ENCODE results near the gene BABAM2. TPM values are rescaled to one million over a fixed set of nuclear protein-coding genes. Genes with fewer than 3 reads are reported as not detected.

The BABAM2 gene
- polyA plus RNA-seq, 3 donors: 11.1 to 23.9 (median 20.6) TPM

DNA sequence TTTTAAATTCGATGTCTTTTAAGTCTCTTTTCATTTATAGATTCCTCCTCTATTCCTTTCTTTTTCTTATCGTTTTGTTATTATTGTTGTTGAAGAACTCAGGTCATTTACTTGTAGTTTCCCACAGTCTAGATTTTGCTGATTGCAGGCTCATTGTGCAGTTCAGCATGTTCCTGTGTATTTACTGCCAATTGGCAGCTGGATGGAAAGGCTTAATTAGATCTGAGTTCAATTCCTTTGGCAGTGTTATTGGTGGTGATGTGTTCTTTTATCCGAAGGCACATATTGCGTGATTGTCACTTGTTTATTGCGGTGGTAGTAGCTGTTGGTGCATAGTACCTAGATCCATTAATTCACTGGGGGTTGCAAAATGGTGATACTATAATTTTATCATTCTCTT, 180.7 kb downstream of the BABAM2 start:
- H3K27ac ChIP-seq (ENCODE audit: low read depth, low read length): no peak overlapping the region
- 57 to 71% (median 59%) methylated on average over 5 of the region's 5 CpGs for WGBS, 3 donors

DNA sequence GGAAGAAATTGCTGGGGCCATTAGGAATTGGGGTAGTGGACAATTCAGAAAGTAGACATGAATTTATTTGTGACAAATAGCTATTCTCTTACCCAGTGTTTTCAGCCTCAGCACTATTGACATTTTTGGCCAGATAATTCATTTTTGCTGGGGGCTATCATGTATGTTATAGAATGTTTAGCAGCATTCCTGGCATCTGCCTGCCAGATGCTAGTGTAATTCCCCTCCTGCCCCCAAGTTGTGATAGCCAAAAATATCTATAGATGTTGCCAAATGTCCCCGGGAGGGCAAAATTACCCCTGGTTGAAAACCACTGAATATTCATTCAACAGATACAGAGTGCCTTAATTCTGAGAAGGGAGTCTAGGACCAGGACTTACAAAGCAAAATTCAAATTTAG, 183.6 kb downstream of the BABAM2 start:
- WGBS, 3 donors: 80 to 97% (median 94%) methylated on average over 1 of the region's 1 CpG
- no peak overlapping the region for H3K27ac ChIP-seq (ENCODE audit: low read depth, low read length)

DNA sequence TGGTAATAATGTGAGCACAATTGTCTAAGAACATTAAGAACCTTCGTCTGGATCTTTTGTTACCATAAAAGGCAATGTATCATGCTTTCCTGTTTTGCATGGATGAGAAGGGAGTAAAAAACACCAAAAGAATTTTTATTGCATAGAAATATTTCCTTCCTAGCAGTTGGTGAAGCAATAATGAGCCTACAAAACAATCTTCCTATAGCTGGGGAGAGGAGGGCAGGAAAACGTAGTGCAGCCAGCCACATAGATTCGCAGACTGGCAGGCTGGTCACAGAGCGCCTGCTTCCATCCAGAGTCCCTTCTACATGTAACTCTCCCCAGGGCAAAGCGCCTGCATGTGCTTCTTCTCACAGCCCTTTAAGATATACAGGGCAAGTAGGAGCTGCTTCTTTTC, 190.4 kb downstream of the BABAM2 start:
- H3K27ac ChIP-seq (ENCODE audit: low read depth, low read length): no peak overlapping the region
- WGBS, 3 donors: 35 to 84% (median 35%) methylated on average over 5 of the region's 5 CpGs

DNA sequence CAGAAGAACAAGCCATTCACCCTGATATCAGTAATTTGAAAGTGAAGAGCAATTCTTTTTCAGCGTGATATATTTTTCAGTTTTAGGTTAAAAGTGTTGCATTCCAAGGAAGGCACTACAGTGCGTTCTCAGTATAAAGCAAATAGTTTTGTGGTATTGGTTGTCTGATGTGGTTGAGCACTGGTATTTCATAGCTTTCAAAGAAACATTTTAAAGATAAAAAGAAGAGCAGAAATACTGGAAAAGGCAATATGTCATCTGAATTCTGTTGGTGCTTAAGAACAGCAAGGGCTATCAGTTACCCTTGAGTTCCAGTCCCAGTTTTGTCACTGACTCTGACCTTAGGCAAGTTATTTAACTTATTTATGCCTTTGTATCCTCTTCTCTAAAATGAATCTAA, 191.6 kb downstream of the BABAM2 start:
- no peak overlapping the region for H3K27ac ChIP-seq (ENCODE audit: low read depth, low read length)
- 90% methylated on average over 2 of the region's 2 CpGs for WGBS, 3 donors

DNA sequence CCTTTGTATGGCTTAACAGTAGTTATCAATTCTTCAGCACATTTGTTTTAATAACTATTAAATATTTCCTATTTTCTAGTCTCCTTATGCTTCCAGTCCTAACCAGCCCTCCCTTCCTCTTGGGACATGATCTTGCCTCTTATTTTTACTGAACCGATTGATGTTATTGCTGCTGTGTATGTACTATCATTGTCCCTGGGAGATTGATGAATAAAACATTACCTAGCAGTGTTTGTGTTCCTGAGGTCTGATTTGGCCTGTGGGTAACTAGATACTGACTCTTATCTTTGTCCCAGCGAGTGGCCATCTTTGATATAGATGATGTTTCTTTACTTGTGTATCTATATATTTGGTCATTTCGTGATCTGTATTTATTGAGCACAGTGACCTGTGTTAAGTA, 192.9 kb downstream of the BABAM2 start:
- no peak overlapping the region for H3K27ac ChIP-seq (ENCODE audit: low read depth, low read length)
- 96 to 98% (median 97%) methylated on average over 3 of the region's 3 CpGs for WGBS, 3 donors

DNA sequence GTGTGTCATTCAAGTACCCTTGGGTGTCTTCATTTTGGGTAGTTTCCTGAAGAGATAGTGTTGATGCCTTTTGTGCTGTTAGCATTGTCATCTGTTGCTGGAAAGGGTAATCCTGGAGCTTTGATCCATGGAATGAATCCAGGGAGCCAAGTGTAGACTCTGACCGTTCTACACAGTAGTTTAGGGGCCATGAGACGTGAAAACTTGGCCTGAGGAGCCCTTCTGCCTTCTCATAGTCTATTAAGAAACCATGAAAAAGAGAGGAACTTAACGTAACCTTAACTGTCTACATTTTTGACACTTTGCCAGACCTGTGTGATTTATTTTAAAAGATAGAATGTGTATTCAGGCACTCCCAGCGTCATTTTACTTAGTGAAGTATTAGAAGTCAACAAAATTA, 194.0 kb downstream of the BABAM2 start:
- no peak overlapping the region for H3K27ac ChIP-seq (ENCODE audit: low read depth, low read length)
- 20 to 56% (median 22%) methylated on average over 4 of the region's 4 CpGs for WGBS, 3 donors

DNA sequence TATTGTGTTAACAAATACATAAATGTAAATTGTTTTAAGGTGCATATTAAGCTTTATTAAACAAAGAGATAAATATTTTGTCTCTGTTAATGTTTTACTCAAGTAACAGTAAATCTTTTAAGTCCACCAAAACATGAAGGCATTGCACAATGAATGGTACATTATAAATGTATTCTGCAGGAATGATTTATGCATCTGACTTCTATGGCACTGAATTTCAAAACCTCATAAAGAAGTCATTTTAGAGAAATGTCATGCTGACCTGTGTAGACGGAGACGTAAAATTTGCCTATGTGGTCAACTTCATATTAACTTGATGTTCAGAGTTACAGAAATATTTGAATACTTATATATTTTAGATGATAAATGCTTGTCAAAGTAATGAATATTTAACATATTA, 194.7 kb downstream of the BABAM2 start:
- H3K27ac ChIP-seq (ENCODE audit: low read depth, low read length): no peak overlapping the region
- WGBS, 3 donors: 77 to 89% (median 85%) methylated on average over 2 of the region's 2 CpGs

DNA sequence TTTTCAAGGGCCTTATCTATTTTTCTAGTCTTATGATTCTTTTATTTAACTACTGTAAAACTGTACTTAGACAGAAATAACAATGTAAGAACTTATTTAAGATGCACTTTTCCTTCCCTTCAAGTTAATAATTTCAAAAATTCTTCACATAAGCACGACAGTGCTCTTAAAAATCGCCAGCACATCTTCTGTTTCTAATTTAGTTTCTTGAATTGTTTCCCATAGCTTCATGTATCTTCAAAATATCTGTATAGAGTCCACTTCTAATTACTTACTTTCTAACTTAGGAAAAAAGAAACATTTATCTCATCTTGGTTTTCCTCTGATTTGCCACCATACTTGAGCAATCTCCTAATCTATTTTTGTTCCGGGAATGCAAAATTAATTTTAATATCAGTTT, 196.1 kb downstream of the BABAM2 start:
- H3K27ac ChIP-seq (ENCODE audit: low read depth, low read length): no peak overlapping the region
- 69 to 87% (median 82%) methylated on average over 3 of the region's 3 CpGs for WGBS, 3 donors

DNA sequence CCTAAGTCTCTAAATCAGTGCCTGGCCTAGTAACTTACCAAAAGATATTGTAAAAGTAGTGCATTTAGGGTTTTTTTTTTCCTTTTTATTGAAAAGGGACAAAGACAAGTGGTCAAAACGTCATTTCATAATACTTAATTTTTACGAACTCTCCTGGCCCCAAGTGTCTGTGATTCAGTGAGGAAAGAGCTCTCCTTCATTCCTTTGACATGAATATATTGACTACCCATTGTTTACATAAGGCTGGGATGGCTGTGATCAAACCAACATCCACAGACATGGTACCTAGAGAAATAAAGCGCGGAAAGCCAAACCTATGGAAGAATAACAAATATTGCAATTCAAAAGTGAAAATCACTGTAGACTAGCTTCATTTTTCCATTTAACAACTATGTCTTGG, 198.4 kb downstream of the BABAM2 start:
- no peak overlapping the region for H3K27ac ChIP-seq (ENCODE audit: low read depth, low read length)
- WGBS, 3 donors: 82 to 97% (median 94%) methylated on average over 4 of the region's 4 CpGs

DNA sequence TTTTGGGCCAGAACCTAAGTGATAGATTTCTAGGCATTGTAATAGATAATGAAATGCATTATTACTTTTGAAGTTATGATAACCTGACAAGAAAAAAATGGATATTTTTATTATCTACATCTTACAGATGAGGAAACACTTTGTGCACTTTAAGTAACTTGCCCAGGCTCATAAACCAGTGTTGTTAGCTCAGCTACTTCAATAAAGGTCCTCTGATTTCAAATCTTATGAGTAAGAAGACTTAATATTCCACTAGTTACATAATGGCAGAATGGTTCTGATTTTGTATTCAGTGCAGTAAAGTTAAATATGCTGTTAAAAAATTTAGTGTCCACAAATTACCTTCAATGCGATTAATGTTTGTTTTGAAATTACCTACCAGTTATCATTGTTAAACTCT, 199.0 kb downstream of the BABAM2 start:
- H3K27ac ChIP-seq (ENCODE audit: low read depth, low read length): no peak overlapping the region

DNA sequence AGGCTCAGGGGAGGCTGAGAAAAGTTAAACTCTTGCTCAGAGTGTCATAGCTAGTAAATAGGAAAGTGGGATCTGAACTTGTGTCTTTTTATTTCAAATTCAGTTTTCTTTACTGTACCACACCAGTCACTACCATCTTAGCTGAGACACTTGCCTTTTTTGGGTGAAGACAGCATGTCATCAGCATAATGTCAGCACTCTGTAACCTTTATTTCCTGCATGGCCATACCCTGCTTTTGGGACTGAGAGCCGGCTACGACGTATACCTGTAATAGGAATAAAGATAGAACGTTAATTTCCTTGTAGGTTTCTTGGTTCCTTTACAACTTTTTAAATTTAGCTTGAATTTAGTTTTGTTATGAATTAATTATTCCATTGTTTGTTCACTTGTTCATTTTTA, 202.8 kb downstream of the BABAM2 start:
- WGBS, 3 donors: 81 to 91% (median 84%) methylated on average over 4 of the region's 4 CpGs
- H3K27ac ChIP-seq (ENCODE audit: low read depth, low read length): no peak overlapping the region

More for the DNA sequence above, 199.0 kb downstream of the BABAM2 start:
- WGBS, 3 donors: 93 to 97% (median 93%) methylated on average over 1 of the region's 1 CpG

DNA sequence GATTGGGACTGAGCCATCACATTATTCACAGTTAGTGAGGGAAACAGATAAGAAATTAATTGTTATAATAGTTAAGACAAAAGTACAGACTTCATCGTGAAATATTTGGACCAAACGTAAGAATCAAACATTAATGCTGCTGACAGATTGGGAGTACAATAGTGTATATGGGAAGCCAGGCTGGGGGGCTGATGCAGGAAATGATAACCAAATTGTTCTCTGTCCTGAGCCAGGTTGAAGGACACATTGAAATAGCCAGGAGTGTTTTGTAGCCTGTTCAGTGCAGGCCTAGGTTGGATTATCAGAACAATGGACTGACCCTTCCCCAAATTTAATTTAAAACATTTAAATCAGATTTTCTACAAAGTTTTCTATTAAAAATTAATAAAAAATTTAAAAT, 203.2 kb downstream of the BABAM2 start:
- H3K27ac ChIP-seq (ENCODE audit: low read depth, low read length): no peak overlapping the region
- 73 to 78% (median 76%) methylated on average over 2 of the region's 2 CpGs for WGBS, 3 donors

DNA sequence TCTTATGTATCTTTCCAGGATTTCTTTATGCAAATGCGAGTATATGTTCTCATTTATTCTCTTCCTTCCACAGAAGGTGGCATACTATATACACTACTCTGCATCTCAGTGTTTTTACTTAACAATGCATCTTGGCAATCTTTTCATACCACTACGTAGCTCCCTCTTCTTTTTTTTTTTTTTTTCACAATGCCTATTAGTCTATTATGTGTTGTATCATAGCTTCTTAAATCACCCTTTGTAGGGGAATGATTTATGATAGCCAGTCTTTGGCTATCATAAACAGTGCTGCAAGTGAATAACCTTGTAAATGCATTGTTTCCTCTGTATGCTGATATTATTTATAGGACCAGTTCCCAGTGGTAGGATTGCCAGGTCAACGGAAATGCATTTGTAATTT, 204.2 kb downstream of the BABAM2 start:
- H3K27ac ChIP-seq (ENCODE audit: low read depth, low read length): no peak overlapping the region
- 90 to 92% (median 92%) methylated on average over 3 of the region's 3 CpGs for WGBS, 3 donors

DNA sequence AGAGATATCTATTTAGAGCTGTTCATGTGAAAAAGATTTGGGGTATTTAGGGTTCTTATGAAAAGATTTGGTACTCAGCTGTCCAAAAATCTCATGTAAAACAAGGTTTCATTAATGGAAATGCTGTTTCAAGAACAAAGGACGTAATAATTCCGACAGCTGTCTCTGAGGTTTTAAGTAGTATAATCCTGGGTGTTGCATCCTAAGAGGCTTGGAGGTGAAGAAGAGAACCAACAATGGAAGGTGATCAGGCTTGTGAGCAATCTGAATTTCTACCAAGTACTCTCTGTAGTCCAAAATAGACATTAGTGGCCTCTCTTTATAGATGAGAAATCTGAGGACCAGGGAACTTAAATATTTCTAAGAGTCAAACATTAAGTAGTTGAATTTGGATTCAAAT, 205.1 kb downstream of the BABAM2 start:
- 98 to 99% (median 98%) methylated on average over 2 of the region's 2 CpGs for WGBS, 3 donors
- no peak overlapping the region for H3K27ac ChIP-seq (ENCODE audit: low read depth, low read length)

DNA sequence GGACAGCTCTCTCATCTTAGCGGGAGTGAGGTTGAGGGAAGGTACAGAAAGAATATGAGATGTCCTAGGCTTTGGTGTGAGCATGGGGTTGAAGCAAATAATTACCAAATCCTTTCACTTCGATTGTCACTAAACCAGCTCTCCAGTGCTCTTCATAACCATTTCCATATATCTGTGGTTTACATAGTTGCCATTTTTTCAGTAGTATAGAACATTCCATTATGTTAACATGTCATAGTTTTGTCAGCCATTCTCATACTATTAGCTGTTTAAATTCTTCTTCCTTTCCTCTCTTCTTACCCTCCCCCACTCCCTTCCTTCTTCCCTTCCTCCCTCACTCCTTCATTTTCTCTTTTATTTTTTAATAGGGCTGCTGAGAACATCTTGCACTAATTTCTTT, 205.9 kb downstream of the BABAM2 start:
- no peak overlapping the region for H3K27ac ChIP-seq (ENCODE audit: low read depth, low read length)
- WGBS, 3 donors: 93 to 96% (median 96%) methylated on average over 2 of the region's 2 CpGs

DNA sequence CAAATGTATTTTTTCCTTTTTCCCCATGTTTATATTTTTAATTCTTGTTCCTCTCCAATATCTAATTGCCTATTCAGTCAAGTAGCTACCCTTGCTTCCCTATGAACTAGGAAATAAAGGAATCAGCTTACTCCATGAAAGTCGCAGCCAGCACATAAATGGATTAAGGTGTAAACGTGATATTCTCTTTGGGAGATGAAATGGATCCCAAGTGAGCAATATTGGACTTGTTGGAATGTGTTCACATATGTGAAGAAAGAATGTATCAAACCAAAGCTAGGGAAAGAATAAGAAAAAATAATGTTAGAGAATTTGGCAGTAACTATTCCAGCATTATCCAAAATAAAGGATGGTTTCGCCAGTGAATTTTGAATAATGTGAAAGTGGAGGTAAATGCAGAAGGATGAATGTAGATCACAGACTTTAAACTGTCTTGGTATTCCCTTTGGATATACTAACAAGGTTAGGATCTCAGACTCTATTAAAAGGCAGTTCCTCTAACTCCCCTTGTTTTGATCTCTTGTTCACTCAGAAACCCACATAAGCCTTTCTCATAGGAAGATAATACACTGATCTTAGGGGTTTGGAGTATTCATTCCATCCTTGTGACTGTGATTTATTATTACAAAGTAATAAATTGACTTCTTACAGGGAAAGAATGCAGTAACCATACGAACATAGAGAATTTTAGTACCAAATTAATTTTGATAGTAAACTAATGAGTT, 208.1 kb downstream of the BABAM2 start:
- H3K27ac ChIP-seq (ENCODE audit: low read depth, low read length): no peak overlapping the region
- 80 to 90% (median 83%) methylated on average over 4 of the region's 4 CpGs for WGBS, 3 donors

DNA sequence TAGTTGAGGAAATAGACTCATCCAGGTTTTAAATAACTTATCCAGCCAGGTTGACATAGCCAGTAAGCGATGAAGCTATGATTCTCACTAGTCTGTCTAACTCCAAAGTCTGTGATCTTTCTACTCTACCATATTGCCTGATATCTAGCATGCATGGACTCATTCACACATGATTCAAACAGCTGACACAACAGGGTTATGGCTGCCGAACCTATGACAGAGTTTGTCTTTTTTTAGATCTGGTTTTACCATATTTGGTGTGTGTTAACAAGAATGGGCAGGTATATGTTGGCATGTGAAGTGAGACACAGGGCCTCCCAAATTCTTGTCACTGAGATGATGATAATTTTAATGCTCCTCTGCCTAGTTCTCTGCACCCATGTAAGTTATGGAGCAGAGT, 210.6 kb downstream of the BABAM2 start:
- 88 to 90% (median 88%) methylated on average over 2 of the region's 2 CpGs for WGBS, 3 donors
- H3K27ac ChIP-seq (ENCODE audit: low read depth, low read length): no peak overlapping the region

DNA sequence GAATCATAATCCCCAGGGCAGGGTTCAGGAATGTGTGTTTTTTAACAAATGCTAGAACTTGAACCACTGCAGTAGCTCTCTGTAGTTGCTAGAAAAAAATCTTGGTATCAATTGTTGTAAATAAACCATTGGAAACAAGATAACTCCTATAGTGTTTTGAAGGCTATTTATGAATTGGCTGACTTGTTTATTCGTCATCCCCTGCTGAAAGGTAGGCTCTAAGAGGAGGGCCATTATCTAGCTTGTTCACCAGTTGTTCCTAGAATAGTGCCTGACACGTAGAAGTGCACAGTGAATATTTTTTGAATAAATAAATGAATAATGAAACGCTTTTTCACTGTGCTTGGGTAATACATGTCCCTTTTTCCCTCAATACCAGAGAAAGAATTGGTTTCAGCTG, 211.4 kb downstream of the BABAM2 start:
- 72 to 78% (median 72%) methylated on average over 3 of the region's 3 CpGs for WGBS, 3 donors
- H3K27ac ChIP-seq (ENCODE audit: low read depth, low read length): no peak overlapping the region

DNA sequence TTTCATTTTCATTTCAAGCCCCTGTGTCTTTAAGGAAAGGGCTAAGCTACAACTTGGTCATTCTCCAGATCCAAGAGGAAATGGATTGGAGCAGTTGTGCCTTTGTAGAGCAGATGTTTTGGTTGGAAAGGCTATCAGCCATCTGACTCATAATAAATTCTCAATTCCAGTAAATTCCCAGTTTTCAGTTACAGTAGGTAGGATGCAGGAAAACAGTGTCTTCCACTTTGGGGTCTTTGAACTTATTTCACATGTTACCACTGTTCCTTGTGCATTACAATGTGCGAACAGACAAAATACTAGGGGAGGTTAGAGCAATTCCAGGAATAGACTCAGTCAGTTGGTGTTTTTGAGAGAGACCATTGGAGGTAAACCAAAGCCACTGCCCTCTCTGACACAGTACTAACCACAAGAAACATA, 211.9 kb downstream of the BABAM2 start:
- no peak overlapping the region for H3K27ac ChIP-seq (ENCODE audit: low read depth, low read length)
- 50 to 87% (median 65%) methylated on average over 1 of the region's 1 CpG for WGBS, 3 donors

DNA sequence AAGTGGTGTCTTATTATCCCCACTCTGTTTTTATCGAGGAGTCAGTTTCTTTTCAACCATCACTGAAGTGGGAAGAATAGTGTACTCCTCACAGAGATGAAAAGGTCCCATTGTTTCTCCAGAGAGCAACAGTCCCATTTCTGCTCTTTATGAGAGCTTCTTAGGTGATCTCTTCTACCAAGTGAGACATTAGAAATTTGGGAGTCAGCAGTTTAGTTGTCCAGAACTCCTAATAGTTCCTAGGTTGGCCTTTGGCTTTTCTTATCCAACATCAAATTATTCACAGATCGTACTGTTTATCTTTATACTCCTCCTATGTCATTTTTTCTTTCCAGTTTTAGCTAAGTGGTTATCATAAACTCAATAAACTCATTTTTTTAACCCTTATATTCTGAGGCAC, 213.1 kb downstream of the BABAM2 start:
- H3K27ac ChIP-seq (ENCODE audit: low read depth, low read length): no peak overlapping the region
- 85 to 92% (median 91%) methylated on average over 2 of the region's 2 CpGs for WGBS, 3 donors

DNA sequence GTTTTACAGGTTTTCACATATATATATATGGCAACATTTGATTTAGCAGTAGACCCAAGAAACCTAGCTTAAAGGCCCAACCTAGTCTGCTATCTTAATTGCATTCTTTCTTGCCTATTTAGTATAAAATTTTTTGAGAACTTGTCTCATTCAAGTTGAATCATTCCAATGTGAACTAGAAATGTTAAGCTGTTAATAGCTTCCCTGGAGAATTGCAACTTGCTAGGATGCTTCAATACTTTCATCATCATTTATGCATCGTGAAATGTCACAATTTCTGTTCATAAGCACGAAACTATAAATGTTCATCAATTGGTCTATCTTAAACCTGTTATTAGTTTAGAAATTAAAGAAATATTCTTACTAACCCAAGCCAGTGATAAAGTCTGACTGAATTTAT, 217.6 kb downstream of the BABAM2 start:
- WGBS, 3 donors: 61 to 91% (median 70%) methylated on average over 2 of the region's 2 CpGs
- no peak overlapping the region for H3K27ac ChIP-seq (ENCODE audit: low read depth, low read length)

All from adipose tissue (tissue), 3 donors.